Neural cell (in vitro differentiated cells): ENCODE results near the gene GJC3. TPM values are rescaled to one million over a fixed set of nuclear protein-coding genes. Genes with fewer than 3 reads are reported as not detected.
"Not testable (repeated sequence)": the region's sequence is repeated elsewhere in the genome, so short reads cannot be mapped to it uniquely, and the experiment has no call there.

ENCODE experiments used
- H2AFZ ChIP-seq: fragments of 200-600, 300-800 bp; sonication (generic), shearing (Covaris generic); 2 replicates; pipeline ENCODE4 v1.6.0; 2014; ENCODE audit warnings: low read depth, mild to moderate bottlenecking, antibody characterized with exemption, low read length, moderate library complexity
- H3F3A ChIP-seq: fragments of 200-600 bp; shearing (Covaris generic); 2 replicates; pipeline ENCODE4 v1.6.1; 2016; ENCODE audit warnings: mild to moderate bottlenecking, moderate library complexity, mixed read lengths, antibody characterized with exemption, low read length; ENCODE audit not compliant: insufficient read depth, poor library complexity, severe bottlenecking
- H3K27ac ChIP-seq: fragments of 200-600, 300-800 bp; sonication (generic), shearing (Covaris generic); 2 replicates; pipeline ENCODE4 v1.5.1; 2014; ENCODE audit warnings: mild to moderate bottlenecking, low read length, moderate library complexity
- H3K27me3 ChIP-seq: fragments of 300-800, 200-600 bp; sonication (generic), shearing (Covaris generic); 2 replicates; pipeline ENCODE4 v1.6.0; 2014; ENCODE audit warnings: mild to moderate bottlenecking, low read depth, low read length, moderate library complexity; ENCODE audit not compliant: insufficient read depth
- H3K36me3 ChIP-seq: fragments of 300-800, 200-600 bp; sonication (generic), shearing (Covaris generic); 2 replicates; pipeline ENCODE4 v1.5.1; 2014; ENCODE audit warnings: mild to moderate bottlenecking, antibody characterized with exemption, low read length, moderate library complexity; ENCODE audit not compliant: insufficient read depth
- H3K4me2 ChIP-seq: fragments of 300-800, 200-600 bp; sonication (generic), shearing (Covaris generic); 2 replicates; pipeline ENCODE4 v1.6.0; 2014; ENCODE audit warnings: mild to moderate bottlenecking, low read length
- H3K4me3 ChIP-seq: fragments of 300-800, 200-600 bp; sonication (generic), shearing (Covaris generic); 2 replicates; pipeline ENCODE4 v1.5.1; 2014; ENCODE audit warnings: mild to moderate bottlenecking, low read length, moderate library complexity
- H3K79me2 ChIP-seq: fragments of 200-600 bp; shearing (Covaris generic); replicated peaks from 2 replicates; pipeline ENCODE4 v1.6.0; 2014; ENCODE audit warnings: mild to moderate bottlenecking, low read length, moderate library complexity; ENCODE audit not compliant: insufficient read depth
- H3K9ac ChIP-seq: fragments of 300-800, 200-600 bp; sonication (generic), shearing (Covaris generic); 2 replicates; pipeline ENCODE4 v1.6.1; 2016; ENCODE audit warnings: mild to moderate bottlenecking, low read length, mixed read lengths
- H3K9me2 ChIP-seq: fragments of 200-600 bp; shearing (Covaris generic); 2 replicates; pipeline ENCODE4 v1.6.1; 2016; ENCODE audit warnings: mild to moderate bottlenecking, low read length, mixed read lengths; ENCODE audit not compliant: insufficient read depth
- H3K9me3 ChIP-seq: fragments of 200-600, 300-800 bp; sonication (generic), shearing (Covaris generic); 2 replicates; pipeline ENCODE4 v1.6.1; 2016; ENCODE audit warnings: mild to moderate bottlenecking, mixed run types, low read length, moderate library complexity, mixed read lengths
- H4K20me1 ChIP-seq: fragments of 200-600 bp; shearing (Covaris generic); 2 replicates; pipeline ENCODE4 v1.6.1; 2016; ENCODE audit warnings: mild to moderate bottlenecking, mixed run types; ENCODE audit not compliant: insufficient read depth
- EP300 ChIP-seq: fragments of 450-650 bp; conservative IDR thresholded peaks from 2 replicates; pipeline ENCODE4 v1.6.1; 2014; ENCODE audit warnings: antibody characterized with exemption, mild to moderate bottlenecking, moderate library complexity; ENCODE audit not compliant: poor library complexity, severe bottlenecking
- EZH2 ChIP-seq: fragments of 200-600, 300-800 bp; shearing (Covaris generic), sonication (generic); IDR thresholded peaks from 2 replicates; pipeline ENCODE4 v1.6.1; 2014; ENCODE audit warnings: antibody characterized with exemption, low read length, borderline replicate concordance, mild to moderate bottlenecking; ENCODE audit not compliant: insufficient read depth, poor library complexity, severe bottlenecking
- MXI1 ChIP-seq: fragments of 450-650 bp; conservative IDR thresholded peaks from 2 replicates; pipeline ENCODE4 v1.6.1; 2014; ENCODE audit warnings: antibody characterized with exemption, mild to moderate bottlenecking; ENCODE audit not compliant: poor library complexity, severe bottlenecking
- POLR2AphosphoS5 ChIP-seq: IDR thresholded peaks from 2 replicates; pipeline ENCODE4 v1.6.1; 2012
- RAD21 ChIP-seq: fragments of 450-650 bp; conservative IDR thresholded peaks from 2 replicates; pipeline ENCODE4 v1.6.1; 2014; ENCODE audit warnings: antibody characterized with exemption, mild to moderate bottlenecking, moderate library complexity
- SMC3 ChIP-seq: fragments of 450-650 bp; conservative IDR thresholded peaks from 2 replicates; pipeline ENCODE4 v1.6.1; 2014; ENCODE audit warnings: antibody characterized with exemption, mild to moderate bottlenecking, moderate library complexity; ENCODE audit not compliant: poor library complexity
- TAF1 ChIP-seq: IDR thresholded peaks from 2 replicates; pipeline ENCODE4 v1.6.1; 2012; ENCODE audit warnings: low read depth
- polyA plus RNA-seq: library from polyadenylated mRNA; depleted of rRNA; stranded (reverse); fragments of >200 nt; gene quantifications from 2 replicates; pipeline ENCODE4 v1.2.3, GENCODE V29; 2014
- TF ChIP-seq, protein P1 (sequence below): IDR thresholded peaks from 2 replicates; pipeline ENCODE4 v1.6.1; 2012; ENCODE audit warnings: borderline replicate concordance
- TF ChIP-seq, protein P2 (sequence below): fragments of 450-650 bp; IDR thresholded peaks from 2 replicates; pipeline ENCODE4 v1.5.1; 2014; ENCODE audit warnings: antibody characterized with exemption, mild to moderate bottlenecking, moderate library complexity; ENCODE audit not compliant: poor library complexity, severe bottlenecking

The GJC3 gene
- polyA plus RNA-seq, 1 donor from 2014 or later, result not detected

DNA sequence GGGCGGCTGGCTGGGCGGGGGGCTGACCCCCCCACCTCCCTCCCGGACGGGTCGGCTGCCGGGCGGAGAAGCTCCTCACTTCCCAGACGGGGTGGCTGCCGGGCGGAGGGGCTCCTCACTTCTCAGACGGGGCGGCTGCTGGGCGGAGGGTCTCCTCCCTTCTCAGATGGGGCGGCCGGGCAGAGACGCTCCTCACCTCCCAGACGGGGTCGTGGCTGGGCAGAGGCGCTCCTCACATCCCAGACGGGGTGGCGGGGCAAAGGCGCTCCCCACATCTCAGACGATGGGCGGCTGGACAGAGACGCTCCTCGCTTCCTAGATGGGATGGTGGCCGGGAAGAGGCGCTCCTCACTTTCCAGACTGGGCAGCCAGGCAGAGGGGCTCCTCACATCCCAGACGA is 41.1 kb downstream of the GJC3 start:
- H4K20me1 ChIP-seq, H3K9ac ChIP-seq, H3K79me2 ChIP-seq, H3K4me2 ChIP-seq, H3K4me3 ChIP-seq, H3K27ac ChIP-seq, H3K9me3 ChIP-seq, H3K27me3 ChIP-seq, H3F3A ChIP-seq, H2AFZ ChIP-seq, H3K36me3 ChIP-seq, H3K9me2 ChIP-seq: not testable (repeated sequence)

DNA sequence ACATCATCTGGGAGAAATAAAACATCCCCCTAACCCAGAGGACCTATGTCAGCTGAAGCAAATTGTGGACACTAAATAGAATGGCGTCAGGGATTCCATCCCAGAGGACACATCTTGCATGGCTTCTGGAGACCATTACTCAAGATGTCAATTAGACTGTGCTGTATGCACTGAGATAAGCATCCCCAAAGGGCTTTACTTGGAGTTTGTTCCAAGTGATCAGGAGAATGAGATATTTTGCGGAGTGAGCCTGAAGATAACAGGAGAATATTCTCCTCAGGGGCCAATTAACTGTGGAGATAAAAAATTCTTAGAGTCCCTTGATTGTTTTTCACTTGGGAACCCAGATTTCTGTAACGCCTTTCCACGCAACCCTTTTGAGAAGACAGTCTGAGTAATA is 48.0 kb downstream of the GJC3 start:
- Histone ChIP-seq H3K36me3 (no peaks in the 10 kb centered on the region), H3K4me2 (no peak overlapping the region), H3K27ac (no peak overlapping the region), H3K9me2 (no peaks in the 10 kb centered on the region), H3F3A (no peaks in the 10 kb centered on the region), H3K27me3 (no peaks in the 10 kb centered on the region), H4K20me1 (no peaks in the 10 kb centered on the region), H3K9me3 (no peaks in the 10 kb centered on the region), H3K4me3 (no peak overlapping the region), H3K9ac (no peak overlapping the region), H2AFZ (no peak overlapping the region), H3K79me2 (no peaks in the 10 kb centered on the region)
- no peak for TF ChIP-seq POLR2AphosphoS5
- TF ChIP-seq, protein P1, sequence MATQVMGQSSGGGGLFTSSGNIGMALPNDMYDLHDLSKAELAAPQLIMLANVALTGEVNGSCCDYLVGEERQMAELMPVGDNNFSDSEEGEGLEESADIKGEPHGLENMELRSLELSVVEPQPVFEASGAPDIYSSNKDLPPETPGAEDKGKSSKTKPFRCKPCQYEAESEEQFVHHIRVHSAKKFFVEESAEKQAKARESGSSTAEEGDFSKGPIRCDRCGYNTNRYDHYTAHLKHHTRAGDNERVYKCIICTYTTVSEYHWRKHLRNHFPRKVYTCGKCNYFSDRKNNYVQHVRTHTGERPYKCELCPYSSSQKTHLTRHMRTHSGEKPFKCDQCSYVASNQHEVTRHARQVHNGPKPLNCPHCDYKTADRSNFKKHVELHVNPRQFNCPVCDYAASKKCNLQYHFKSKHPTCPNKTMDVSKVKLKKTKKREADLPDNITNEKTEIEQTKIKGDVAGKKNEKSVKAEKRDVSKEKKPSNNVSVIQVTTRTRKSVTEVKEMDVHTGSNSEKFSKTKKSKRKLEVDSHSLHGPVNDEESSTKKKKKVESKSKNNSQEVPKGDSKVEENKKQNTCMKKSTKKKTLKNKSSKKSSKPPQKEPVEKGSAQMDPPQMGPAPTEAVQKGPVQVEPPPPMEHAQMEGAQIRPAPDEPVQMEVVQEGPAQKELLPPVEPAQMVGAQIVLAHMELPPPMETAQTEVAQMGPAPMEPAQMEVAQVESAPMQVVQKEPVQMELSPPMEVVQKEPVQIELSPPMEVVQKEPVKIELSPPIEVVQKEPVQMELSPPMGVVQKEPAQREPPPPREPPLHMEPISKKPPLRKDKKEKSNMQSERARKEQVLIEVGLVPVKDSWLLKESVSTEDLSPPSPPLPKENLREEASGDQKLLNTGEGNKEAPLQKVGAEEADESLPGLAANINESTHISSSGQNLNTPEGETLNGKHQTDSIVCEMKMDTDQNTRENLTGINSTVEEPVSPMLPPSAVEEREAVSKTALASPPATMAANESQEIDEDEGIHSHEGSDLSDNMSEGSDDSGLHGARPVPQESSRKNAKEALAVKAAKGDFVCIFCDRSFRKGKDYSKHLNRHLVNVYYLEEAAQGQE, result no peak
- no peak for TF ChIP-seq SMC3
- no peak for TF ChIP-seq TAF1
- TF ChIP-seq MXI1, result no peak
- no peak for TF ChIP-seq EZH2
- no peak for TF ChIP-seq RAD21
- TF ChIP-seq, protein P2, sequence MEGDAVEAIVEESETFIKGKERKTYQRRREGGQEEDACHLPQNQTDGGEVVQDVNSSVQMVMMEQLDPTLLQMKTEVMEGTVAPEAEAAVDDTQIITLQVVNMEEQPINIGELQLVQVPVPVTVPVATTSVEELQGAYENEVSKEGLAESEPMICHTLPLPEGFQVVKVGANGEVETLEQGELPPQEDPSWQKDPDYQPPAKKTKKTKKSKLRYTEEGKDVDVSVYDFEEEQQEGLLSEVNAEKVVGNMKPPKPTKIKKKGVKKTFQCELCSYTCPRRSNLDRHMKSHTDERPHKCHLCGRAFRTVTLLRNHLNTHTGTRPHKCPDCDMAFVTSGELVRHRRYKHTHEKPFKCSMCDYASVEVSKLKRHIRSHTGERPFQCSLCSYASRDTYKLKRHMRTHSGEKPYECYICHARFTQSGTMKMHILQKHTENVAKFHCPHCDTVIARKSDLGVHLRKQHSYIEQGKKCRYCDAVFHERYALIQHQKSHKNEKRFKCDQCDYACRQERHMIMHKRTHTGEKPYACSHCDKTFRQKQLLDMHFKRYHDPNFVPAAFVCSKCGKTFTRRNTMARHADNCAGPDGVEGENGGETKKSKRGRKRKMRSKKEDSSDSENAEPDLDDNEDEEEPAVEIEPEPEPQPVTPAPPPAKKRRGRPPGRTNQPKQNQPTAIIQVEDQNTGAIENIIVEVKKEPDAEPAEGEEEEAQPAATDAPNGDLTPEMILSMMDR, result no peak
- no peak for TF ChIP-seq EP300

DNA sequence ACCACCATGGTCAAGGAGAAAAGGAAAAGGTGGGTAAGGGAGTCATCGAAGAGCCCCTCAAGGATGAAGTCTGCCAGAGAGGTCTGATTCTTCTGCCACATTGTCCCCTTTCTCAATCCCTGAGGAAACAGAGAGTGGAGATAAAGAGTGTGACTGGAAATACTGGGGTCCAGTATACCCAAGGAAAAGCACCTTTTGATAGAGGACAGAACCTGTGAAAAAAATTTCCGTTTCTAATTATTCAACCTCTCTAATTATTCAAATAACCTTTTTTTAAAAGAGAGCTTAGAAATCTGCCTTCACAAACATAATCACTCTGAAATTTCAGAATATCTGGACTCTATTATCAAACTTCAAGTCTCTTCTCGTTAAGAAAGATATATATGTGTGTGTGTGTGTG is 52.5 kb downstream of the GJC3 start, which contains the start of gene OR2AE1:
TSS of gene OR2AE1 (minus strand) at position 101 of the 400 bp plus-strand sequence. CDS start at position 101, 0 bp downstream.
- Histone ChIP-seq H3K9me3 (no peaks in the 10 kb centered on the region), H3K27ac (no peak within 1 kb of the TSS), H3K27me3 (no peaks in the 10 kb centered on the region), H3K79me2 (no peaks in the 10 kb centered on the region), H4K20me1 (no peaks in the 10 kb centered on the region), H3F3A (no peaks in the 10 kb centered on the region), H3K4me2 (no peak within 1 kb of the TSS), H3K4me3 (no peak within 1 kb of the TSS), H3K36me3 (no peaks in the 10 kb centered on the region), H3K9ac (no peak within 1 kb of the TSS), H3K9me2 (no peaks in the 10 kb centered on the region), H2AFZ (no peak within 1 kb of the TSS)
- TF ChIP-seq SMC3, result no peak
